ENCODE results near the gene SLC9A8. TPM values are rescaled to one million over a fixed set of nuclear protein-coding genes. Genes with fewer than 3 reads are reported as not detected.

Gene SLC9A8
- total and polyA plus RNA-seq, 9 of the 15 experiments (the other 6 are each of a cell fraction or from before 2014, with no cell fraction given): 0.56 to 9.7 (median 5.0) TPM

DNA sequence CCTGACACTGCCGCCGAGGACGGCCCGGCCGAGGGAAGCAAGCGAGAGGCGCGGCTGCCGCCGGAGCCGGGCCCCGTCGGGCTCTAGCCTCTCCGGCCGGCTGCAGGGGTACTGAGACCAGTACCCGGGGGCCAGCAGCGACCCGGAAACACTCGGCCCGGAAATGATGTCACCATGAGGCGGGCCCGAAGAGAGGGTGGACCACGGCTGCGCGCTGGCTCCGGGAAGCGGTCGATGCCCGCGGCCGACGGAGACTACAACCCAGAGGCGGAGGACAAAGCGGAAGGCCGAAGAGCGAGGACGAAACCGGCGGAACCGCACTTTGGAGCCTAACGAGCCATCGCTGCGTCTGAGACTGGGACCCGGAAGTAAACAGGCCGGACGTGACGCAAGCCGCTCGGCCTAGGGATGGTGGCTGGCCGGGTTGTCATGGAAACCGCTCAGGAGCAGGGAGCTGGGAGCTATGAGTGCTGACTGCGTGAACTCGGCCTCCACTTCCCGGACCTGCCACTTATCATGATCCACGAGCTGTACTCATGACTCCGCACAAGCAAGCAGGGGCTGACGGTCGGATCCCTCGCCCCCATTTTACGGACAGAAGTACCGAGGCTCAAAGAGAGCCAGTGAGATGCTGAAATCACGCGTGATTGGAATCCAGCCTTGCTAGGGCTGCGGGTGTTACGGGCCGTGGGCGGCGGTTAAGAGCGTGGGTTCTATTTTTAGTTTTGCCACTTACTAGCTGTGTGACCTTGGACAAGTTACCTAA lies 102.9 kb downstream of the SLC9A8 start, which contains the start of gene SPATA2 (continued):
- TF ChIP-seq ZBTB33 (CRISPR knock-in tag; IDR thresholded peaks at IDR 0.05) (peak; percentile 9; the same call in 1 of the 2 replicates), ELF2 (CRISPR knock-in tag; IDR thresholded peaks at IDR 0.05) (peak; percentile 55; the same call in 1 of the 2 replicates), ARHGAP35 (IDR thresholded peaks at IDR 0.05; ENCODE audit: partially characterized antibody) (no peak), ZNF134 (CRISPR knock-in tag; conservative IDR thresholded peaks at IDR 0.05) (no peak), SMARCA5 (IDR thresholded peaks at IDR 0.05) (peak; percentile 100), EWSR1 (IDR thresholded peaks at IDR 0.05; ENCODE audit: borderline replicate concordance, low read depth, partially characterized antibody) (no peak), ZNF146 (CRISPR knock-in tag; IDR thresholded peaks at IDR 0.05; ENCODE audit: unreplicated experiment) (no peak), TRIM24 (IDR thresholded peaks at IDR 0.05) (no peak), PKNOX1 (IDR thresholded peaks at IDR 0.05) (peak; percentile 92), ZNF639 (CRISPR knock-in tag; conservative IDR thresholded peaks at IDR 0.05 in 1 of 2, IDR thresholded peaks at IDR 0.05 in 1 of 2) (peak in 1 of 2 experiments; percentile 38; a peak in 1 of 4 replicates), PPARD (CRISPR knock-in tag; IDR thresholded peaks at IDR 0.05) (no peak), XRCC4 (IDR thresholded peaks at IDR 0.05; ENCODE audit: extremely low read depth, insufficient read depth, insufficient read length) (no peak), CREB3L1 (IDR thresholded peaks at IDR 0.05; ENCODE audit: borderline replicate concordance, low read depth) (peak; percentile 66; the same call in 1 of the 2 replicates), TAL1 (IDR thresholded peaks at IDR 0.05) (no peak), DMBX1 (CRISPR knock-in tag; IDR thresholded peaks at IDR 0.05; ENCODE audit: borderline replicate concordance) (peak; percentile 78), HOXB6 (CRISPR knock-in tag; IDR thresholded peaks at IDR 0.05; ENCODE audit: borderline replicate concordance) (no peak), PCBP1 (IDR thresholded peaks at IDR 0.05; ENCODE audit: low read depth, low read length, poor library complexity, severe bottlenecking) (peak; percentile 71), ZFP36 (IDR thresholded peaks at IDR 0.05; ENCODE audit: low read depth, low read length, partially characterized antibody) (peak; percentile 97)
- TF ChIP-seq, protein P1, sequence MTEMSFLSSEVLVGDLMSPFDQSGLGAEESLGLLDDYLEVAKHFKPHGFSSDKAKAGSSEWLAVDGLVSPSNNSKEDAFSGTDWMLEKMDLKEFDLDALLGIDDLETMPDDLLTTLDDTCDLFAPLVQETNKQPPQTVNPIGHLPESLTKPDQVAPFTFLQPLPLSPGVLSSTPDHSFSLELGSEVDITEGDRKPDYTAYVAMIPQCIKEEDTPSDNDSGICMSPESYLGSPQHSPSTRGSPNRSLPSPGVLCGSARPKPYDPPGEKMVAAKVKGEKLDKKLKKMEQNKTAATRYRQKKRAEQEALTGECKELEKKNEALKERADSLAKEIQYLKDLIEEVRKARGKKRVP (CRISPR knock-in tag; IDR thresholded peaks at IDR 0.05): no peak

Data from K562 (cell line).